Fibroblast of lung (primary cell): ENCODE measurements around the gene GSTK1. TPM values are rescaled to one million over a fixed set of nuclear protein-coding genes. Genes with fewer than 3 reads are reported as not detected.

ENCODE experiments used
- DNase-seq, 2 donors: peaks; one replicate each; pipeline versions ENCODE4 v3.0.0 to v3.0.0-alpha.2; 2010; ENCODE audit warnings: low read depth in 2 of 2
- H2AFZ ChIP-seq: 2 replicates; pipeline ENCODE4 v1.5.1; 2012; ENCODE audit warnings: low read length, control low read depth, inconsistent platforms
- H3K27ac ChIP-seq: 2 replicates; pipeline ENCODE4 v1.5.1; 2011; ENCODE audit warnings: low read length, control low read depth; ENCODE audit not compliant: insufficient read depth
- H3K27me3 ChIP-seq: 2 replicates; pipeline ENCODE4 v1.5.1; 2011; ENCODE audit warnings: mild to moderate bottlenecking, low read length; ENCODE audit not compliant: control insufficient read depth, insufficient read depth
- H3K36me3 ChIP-seq: 2 replicates; pipeline ENCODE4 v1.5.1; 2011; ENCODE audit warnings: low read length; ENCODE audit not compliant: control insufficient read depth, insufficient read depth
- H3K4me1 ChIP-seq: 2 replicates; pipeline ENCODE4 v1.5.1; 2011; ENCODE audit warnings: low read length; ENCODE audit not compliant: control insufficient read depth, insufficient read depth; ENCODE audit errors: extremely low read depth
- H3K4me2 ChIP-seq: 2 replicates; pipeline ENCODE4 v1.5.1; 2011; ENCODE audit warnings: low read length, control low read depth; ENCODE audit not compliant: insufficient read depth; ENCODE audit errors: extremely low read depth
- H3K4me3 ChIP-seq, 4 experiments: fragments of 200-600 bp in 1 of 4; sonication (generic) in 1 of 4; replicated peaks in 1 of 4; 2 replicates each; pipeline ENCODE4 v1.5.1; 2011 to 2016; ENCODE audit warnings: low read length in 4 of 4, low read depth in 3 of 4, mild to moderate bottlenecking in 3 of 4, control low read depth in 2 of 4, inconsistent platforms in 1 of 4, mixed read lengths in 1 of 4; ENCODE audit not compliant: insufficient read depth in 1 of 4; ENCODE audit errors: control extremely low read depth in 1 of 4
- H3K79me2 ChIP-seq: 2 replicates; pipeline ENCODE4 v1.5.1; 2012; ENCODE audit warnings: mild to moderate bottlenecking, low read length, inconsistent platforms; ENCODE audit not compliant: control insufficient read depth, insufficient read depth
- H3K9ac ChIP-seq: 2 replicates; pipeline ENCODE4 v1.5.1; 2011; ENCODE audit warnings: mild to moderate bottlenecking, low read length, control low read depth; ENCODE audit not compliant: insufficient read depth
- H3K9me3 ChIP-seq: 2 replicates; pipeline ENCODE4 v1.5.1; 2012; ENCODE audit warnings: low read depth, low read length; ENCODE audit not compliant: control insufficient read depth, insufficient read depth
- H4K20me1 ChIP-seq: 2 replicates; pipeline ENCODE4 v1.5.1; 2011; ENCODE audit warnings: low read length; ENCODE audit not compliant: control insufficient read depth, insufficient read depth; ENCODE audit errors: extremely low read depth
- CTCF ChIP-seq, 2 donors: IDR thresholded peaks in 1 of 2; conservative IDR thresholded peaks in 1 of 2; 1 replicate in 1 of 2; 2 replicates in 1 of 2; pipeline ENCODE4 v1.5.1; 2011 to 2012; ENCODE audit warnings: low read length in 2 of 2, control low read depth in 1 of 2, inconsistent platforms in 1 of 2, low read depth in 1 of 2, mild to moderate bottlenecking in 1 of 2
- EZH2 ChIP-seq: IDR thresholded peaks from 2 replicates; pipeline ENCODE4 v1.5.1; 2012; ENCODE audit warnings: low read length, control low read depth, mild to moderate bottlenecking; ENCODE audit errors: missing control alignments
- polyA plus RNA-seq, 2 donors: library from polyadenylated mRNA; depleted of rRNA in 1 of 2; stranded (reverse) in 1 of 2; unstranded in 1 of 2; fragments of >200 nt; gene quantifications; 2 replicates each; pipeline ENCODE4 v1.2.1, GENCODE V29; 2011 to 2012; ENCODE audit warnings: missing spikeins in 1 of 2
- total RNA-seq: library from RNA; depleted of rRNA; stranded (reverse); fragments of >200 nt; gene quantifications from 2 replicates; pipeline ENCODE4 v1.2.1, GENCODE V29; 2014

The GSTK1 gene
- total and polyA plus RNA-seq, 2 donors (not counting 1 experiment from before 2014, with no cell fraction given) = 110 to 131 TPM

GRCh38 chr7:143221286-143221685, 42.0 kb upstream of the GSTK1 start:
- Histone ChIP-seq H3K9me3 (no peaks in the 10 kb centered on the region), H3K4me3 (no peak overlapping the region), H3K9ac (no peak overlapping the region), H3K4me1 (no peaks in the 10 kb centered on the region), H4K20me1 (no peaks in the 10 kb centered on the region), H3K36me3 (no peaks in the 10 kb centered on the region), H3K27me3 (peaks cover 10% of the 10 kb centered on the region), H2AFZ (no peak overlapping the region), H3K79me2 (no peaks in the 10 kb centered on the region), H3K27ac (no peak overlapping the region), H3K4me2 (no peak overlapping the region)
- no peak for DNase-seq
- TF ChIP-seq EZH2 (no peak), CTCF (conservative IDR thresholded peaks at IDR 0.05 in 1 of 2, IDR thresholded peaks at IDR 0.05 in 1 of 2; ENCODE audit: low read depth in 1 of 2, low read length in 2 of 2) (no peak)

GRCh38 chr7:143221737-143222136, 41.5 kb upstream of the GSTK1 start, which contains the start of gene TAS2R40:
TAS2R40 (plus strand) TSS chr7:143222037; CDS start chr7:143222079, 42 bp downstream.
- DNase-seq = no peak
- no peaks in the 10 kb centered on the region for H3K79me2 ChIP-seq
- TF ChIP-seq CTCF (conservative IDR thresholded peaks at IDR 0.05 in 1 of 2, IDR thresholded peaks at IDR 0.05 in 1 of 2; ENCODE audit: low read depth in 1 of 2, low read length in 2 of 2) (no peak), EZH2 (no peak)
- H3K4me2 ChIP-seq = no peak within 1 kb of the TSS
- no peaks in the 10 kb centered on the region for H3K36me3 ChIP-seq
- no peaks in the 10 kb centered on the region for H3K4me1 ChIP-seq
- H2AFZ ChIP-seq = no peak within 1 kb of the TSS
- no peaks in the 10 kb centered on the region for H3K9me3 ChIP-seq
- no peak within 1 kb of the TSS for H3K4me3 ChIP-seq
- no peaks in the 10 kb centered on the region for H4K20me1 ChIP-seq
- H3K27me3 ChIP-seq = peaks cover 10% of the 10 kb centered on the region
- no peak within 1 kb of the TSS for H3K27ac ChIP-seq
- no peak within 1 kb of the TSS for H3K9ac ChIP-seq

DNA sequence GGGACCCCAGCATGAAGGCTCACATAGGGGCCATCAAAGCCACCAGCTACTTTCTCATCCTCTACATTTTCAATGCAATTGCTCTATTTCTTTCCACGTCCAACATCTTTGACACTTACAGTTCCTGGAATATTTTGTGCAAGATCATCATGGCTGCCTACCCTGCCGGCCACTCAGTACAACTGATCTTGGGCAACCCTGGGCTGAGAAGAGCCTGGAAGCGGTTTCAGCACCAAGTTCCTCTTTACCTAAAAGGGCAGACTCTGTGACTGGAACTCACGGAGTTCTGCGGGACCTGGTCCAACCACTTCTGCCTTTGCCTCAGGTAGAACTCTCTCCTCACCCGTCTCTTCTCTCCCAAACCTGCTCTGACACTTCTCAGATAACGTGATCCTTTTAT, 40.5 kb upstream of the GSTK1 start:
- H3K79me2 ChIP-seq = no peaks in the 10 kb centered on the region
- no peak overlapping the region for H3K4me3 ChIP-seq
- DNase-seq = no peak
- no peaks in the 10 kb centered on the region for H3K9me3 ChIP-seq
- no peak overlapping the region for H2AFZ ChIP-seq
- H3K9ac ChIP-seq = no peak overlapping the region
- peaks cover 10% of the 10 kb centered on the region for H3K27me3 ChIP-seq
- no peak overlapping the region for H3K4me2 ChIP-seq
- TF ChIP-seq EZH2 = no peak
- no peak for TF ChIP-seq CTCF (conservative IDR thresholded peaks at IDR 0.05 in 1 of 2, IDR thresholded peaks at IDR 0.05 in 1 of 2; ENCODE audit: low read depth in 1 of 2, low read length in 2 of 2)
- H3K36me3 ChIP-seq = no peaks in the 10 kb centered on the region
- no peak overlapping the region for H3K27ac ChIP-seq
- no peaks in the 10 kb centered on the region for H3K4me1 ChIP-seq
- no peaks in the 10 kb centered on the region for H4K20me1 ChIP-seq
